Ectodermal cell (in vitro differentiated cells): Measurements from ENCODE around the gene PIAS2.

Experiments used
- H3K27ac ChIP-seq: 2 replicates; pipeline ENCODE4 v1.7.0; 2013; ENCODE audit warnings: mild to moderate bottlenecking, low read depth, low read length; ENCODE audit not compliant: insufficient read depth, poor library complexity, severe bottlenecking
- H3K27me3 ChIP-seq: 2 replicates; pipeline ENCODE4 v1.7.0; 2013; ENCODE audit warnings: mild to moderate bottlenecking, low read length; ENCODE audit not compliant: insufficient read depth, control insufficient read depth, poor library complexity, severe bottlenecking
- H3K36me3 ChIP-seq: one replicate; pipeline ENCODE4 v1.7.0; 2013; ENCODE audit warnings: low read length; ENCODE audit not compliant: control insufficient read depth, insufficient read depth
- H3K4me1 ChIP-seq: one replicate; pipeline ENCODE4 v1.7.0; 2013; ENCODE audit warnings: low read length; ENCODE audit not compliant: control insufficient read depth, insufficient read depth
- H3K4me3 ChIP-seq: 2 replicates; pipeline ENCODE4 v1.7.0; 2013; ENCODE audit warnings: low read depth, low read length, control low read depth; ENCODE audit not compliant: insufficient read depth
- H3K9me3 ChIP-seq: 2 replicates; pipeline ENCODE4 v1.7.0; 2013; ENCODE audit warnings: mild to moderate bottlenecking, low read length, moderate library complexity; ENCODE audit not compliant: control insufficient read depth
- WGBS, 2 experiments: methylation state at CpG; one replicate each; pipeline ENCODE4 v1.1.7; 2013; ENCODE audit warnings: missing lambda C conversion rate in 2 of 2; 5-methylcytosine and 5-hydroxymethylcytosine counted together

Gene PIAS2

DNA sequence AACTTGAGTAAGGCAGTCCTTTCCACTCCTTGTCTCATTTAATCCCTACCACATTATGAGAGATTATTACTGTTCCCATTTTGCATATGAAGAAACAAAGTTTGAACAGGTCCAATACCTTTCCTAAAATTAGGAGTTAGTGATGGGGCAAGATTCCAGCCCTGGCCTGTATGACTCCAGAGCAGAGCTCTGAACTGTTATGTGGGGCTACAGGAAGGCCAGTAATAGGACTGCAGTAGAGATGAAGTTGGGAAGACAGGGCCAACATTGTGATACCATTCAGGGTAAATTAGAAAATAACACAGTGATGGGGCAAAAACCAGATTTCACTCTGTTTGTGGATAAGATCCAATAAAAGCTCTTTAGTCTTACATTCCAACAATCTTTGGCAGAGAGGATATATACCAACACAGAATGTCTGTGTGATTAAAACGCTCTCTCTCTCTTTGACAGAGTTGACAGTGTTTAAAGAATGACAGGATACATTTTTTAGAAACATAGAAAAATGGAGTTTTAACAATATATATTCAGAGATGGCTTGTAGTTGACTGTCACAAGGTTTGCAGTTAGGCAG lies 22.8 kb upstream of the PIAS2 start:
- Histone ChIP-seq H3K9me3 (no peaks in the 10 kb centered on the region), H3K4me3 (no peak overlapping the region), H3K27me3 (peaks cover 1% of the 10 kb centered on the region), H3K36me3 (no peaks in the 10 kb centered on the region), H3K4me1 (peaks cover 3% of the 10 kb centered on the region), H3K27ac (no peak overlapping the region)
- WGBS, 2 experiments: 80 to 91% methylated on average over 1 of the region's 1 CpG

DNA sequence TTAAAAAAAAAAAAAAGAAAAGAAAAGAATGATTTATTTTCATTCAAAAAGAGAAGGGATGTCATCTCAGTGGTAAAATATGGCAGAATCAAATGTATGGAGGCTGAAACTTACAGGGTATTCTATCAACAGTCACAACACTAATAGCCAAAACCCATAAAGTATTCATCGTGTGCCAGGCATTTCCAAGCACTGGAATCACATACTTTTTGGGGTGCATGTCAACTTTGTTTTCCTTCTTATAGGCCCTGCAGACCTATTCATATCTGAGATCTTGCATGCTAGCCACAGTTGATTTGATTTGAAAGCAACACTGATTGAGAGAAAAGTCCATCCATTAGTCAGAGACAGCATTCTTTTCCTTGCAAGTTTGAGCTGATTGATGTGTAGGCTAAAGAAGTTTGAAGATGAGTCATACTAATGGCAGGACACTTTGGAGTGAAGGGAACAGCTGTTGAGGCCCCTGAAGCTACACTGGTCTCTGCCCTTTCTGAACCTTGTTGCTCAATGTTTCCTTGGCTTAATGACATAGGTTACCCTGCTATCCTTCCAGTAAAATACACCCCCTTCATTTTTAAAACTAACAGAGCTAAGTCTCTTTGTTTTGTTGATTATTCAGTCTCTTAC lies 22.1 kb upstream of the PIAS2 start:
- Histone ChIP-seq H3K4me3 (no peak overlapping the region), H3K36me3 (no peaks in the 10 kb centered on the region), H3K9me3 (no peaks in the 10 kb centered on the region), H3K27ac (no peak overlapping the region), H3K27me3 (peaks cover 3% of the 10 kb centered on the region), H3K4me1 (peaks cover 3% of the 10 kb centered on the region)
- 90 to 97% methylated on average over 1 of the region's 1 CpG for WGBS, 2 experiments

DNA sequence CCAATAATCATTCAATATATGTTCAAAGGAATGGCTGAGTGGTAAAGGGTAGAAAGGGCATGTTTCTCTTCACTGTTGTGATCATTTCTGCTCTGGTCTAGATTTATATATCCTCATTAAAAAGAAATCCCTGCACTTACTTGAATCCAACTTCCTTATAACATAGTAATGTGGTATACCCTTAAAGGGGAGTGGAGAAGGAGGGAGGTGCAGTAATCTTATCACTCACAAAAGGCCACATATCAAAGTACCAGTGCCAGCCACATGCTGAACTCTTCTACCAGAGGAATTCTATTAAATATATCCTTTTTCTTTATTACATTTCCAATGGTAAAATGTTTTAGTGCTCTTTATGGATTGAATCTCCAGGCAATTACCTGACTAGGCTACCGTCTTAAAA lies 3.3 kb upstream of the PIAS2 start:
- WGBS, 2 experiments: 100% methylated on average over 1 of the region's 1 CpG
- Histone ChIP-seq H3K27ac (no peak overlapping the region), H3K4me1 (peaks cover 16% of the 10 kb centered on the region)

DNA sequence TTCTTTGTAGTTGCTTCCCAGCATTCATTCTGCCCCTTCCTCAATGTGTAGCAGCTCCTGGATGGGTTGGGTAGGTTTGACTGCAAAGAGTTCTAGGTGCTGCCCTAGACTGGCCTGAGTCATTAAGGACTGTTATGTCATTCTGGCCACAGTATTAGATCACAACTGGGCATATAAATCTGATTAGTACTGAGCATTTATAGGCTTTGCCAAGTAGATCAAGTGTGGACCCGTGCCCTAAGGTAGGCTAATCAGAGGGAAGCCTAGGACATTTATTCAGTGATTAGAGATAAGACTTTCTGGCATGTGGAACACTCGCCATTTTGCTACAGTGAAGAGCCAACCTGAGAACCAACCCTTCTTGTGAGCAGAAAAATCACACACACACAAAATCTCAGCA lies 2.8 kb upstream of the PIAS2 start:
- H3K27me3 ChIP-seq: peaks cover 4% of the 10 kb centered on the region
- H3K4me1 ChIP-seq: peaks cover 22% of the 10 kb centered on the region
- H3K36me3 ChIP-seq: no peaks in the 10 kb centered on the region
- H3K9me3 ChIP-seq: no peaks in the 10 kb centered on the region
- 94 to 97% methylated on average over 2 of the region's 2 CpGs for WGBS, 2 experiments
- no peak overlapping the region for H3K4me3 ChIP-seq
- no peak overlapping the region for H3K27ac ChIP-seq

More for the DNA sequence above, 3.3 kb upstream of the PIAS2 start:
- Histone ChIP-seq H3K9me3 (no peaks in the 10 kb centered on the region), H3K27me3 (peaks cover 4% of the 10 kb centered on the region), H3K4me3 (no peak overlapping the region), H3K36me3 (no peaks in the 10 kb centered on the region)

DNA sequence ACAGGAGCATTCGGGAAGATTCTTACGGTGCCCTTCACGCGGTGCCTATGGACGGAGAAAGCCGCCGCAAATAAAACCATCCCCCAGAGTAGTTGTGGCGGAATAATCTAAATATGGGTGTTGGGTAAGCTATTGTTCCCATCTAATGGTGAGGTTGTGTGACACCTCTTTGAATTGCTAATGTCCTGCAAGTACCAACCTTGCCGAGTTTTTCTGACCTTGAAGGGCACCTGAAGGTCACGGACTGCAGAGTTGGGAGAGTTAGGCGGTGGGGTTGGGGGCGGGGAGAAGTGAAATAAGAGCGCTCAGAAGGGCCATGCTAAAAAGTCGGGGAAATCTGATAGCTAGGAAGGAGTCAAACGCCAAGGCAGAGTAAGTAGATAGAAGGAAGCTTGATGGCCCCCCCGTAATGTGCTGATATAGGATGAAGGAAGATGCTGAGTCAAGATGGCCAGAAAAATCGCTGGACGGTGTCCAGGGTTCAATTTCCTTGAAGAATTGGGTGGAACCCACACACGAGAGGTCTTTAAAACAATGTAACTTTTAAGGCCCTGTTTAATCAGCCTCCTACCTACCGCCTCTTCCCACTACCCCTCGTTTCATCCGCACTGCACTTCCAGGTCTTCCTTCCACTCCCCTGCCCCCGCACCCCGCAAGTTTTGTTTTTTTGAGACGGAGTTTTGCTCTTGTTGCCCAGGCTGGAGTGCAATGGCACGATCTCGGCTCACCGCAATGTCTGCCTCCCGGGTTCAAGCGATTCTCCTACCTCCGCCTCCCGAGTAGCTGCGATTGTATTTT lies 695 bp upstream of the PIAS2 start:
- Histone ChIP-seq H3K27me3 (peaks cover 4% of the 10 kb centered on the region), H3K36me3 (no peaks in the 10 kb centered on the region), H3K9me3 (no peaks in the 10 kb centered on the region), H3K4me3 (peak overlapping the region; percentile 67), H3K27ac (peak overlapping the region; percentile 74), H3K4me1 (peaks cover 37% of the 10 kb centered on the region)
- WGBS, 2 experiments: 32 to 35% methylated on average over 33 of the region's 33 CpGs

DNA sequence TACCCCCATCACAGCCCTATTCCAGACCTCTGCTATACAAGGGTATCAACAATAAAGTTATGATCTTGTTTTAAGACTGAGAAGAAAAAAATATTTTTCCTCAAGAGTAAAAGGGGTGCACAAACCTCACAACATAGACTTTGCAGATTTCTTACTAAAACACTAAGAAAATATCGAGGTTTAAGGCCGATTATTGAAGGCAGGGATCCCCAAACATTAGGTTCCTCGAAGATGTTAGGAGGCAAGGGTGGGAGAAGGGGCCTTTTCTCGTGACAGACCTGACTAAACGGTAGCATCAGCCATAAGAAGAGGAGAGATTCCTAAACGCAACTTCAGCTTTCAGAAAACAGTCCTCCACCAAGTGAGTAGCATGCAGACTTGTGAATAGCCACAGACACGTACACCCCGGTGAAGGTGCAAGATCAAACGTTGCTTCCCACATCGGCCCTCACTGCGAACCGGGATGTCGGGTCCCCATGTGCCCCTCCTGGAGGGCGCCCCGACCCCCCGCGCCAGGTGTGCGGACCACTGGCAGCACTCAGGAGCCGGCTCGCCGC lies 678 bp downstream of the PIAS2 start:
- Histone ChIP-seq H3K36me3 (no peaks in the 10 kb centered on the region), H3K9me3 (no peaks in the 10 kb centered on the region), H3K4me1 (peaks cover 37% of the 10 kb centered on the region), H3K27me3 (peaks cover 4% of the 10 kb centered on the region), H3K4me3 (peak overlapping the region; percentile 67), H3K27ac (no peak overlapping the region)
- WGBS, 2 experiments: 1% methylated on average over 21 of the region's 21 CpGs

DNA sequence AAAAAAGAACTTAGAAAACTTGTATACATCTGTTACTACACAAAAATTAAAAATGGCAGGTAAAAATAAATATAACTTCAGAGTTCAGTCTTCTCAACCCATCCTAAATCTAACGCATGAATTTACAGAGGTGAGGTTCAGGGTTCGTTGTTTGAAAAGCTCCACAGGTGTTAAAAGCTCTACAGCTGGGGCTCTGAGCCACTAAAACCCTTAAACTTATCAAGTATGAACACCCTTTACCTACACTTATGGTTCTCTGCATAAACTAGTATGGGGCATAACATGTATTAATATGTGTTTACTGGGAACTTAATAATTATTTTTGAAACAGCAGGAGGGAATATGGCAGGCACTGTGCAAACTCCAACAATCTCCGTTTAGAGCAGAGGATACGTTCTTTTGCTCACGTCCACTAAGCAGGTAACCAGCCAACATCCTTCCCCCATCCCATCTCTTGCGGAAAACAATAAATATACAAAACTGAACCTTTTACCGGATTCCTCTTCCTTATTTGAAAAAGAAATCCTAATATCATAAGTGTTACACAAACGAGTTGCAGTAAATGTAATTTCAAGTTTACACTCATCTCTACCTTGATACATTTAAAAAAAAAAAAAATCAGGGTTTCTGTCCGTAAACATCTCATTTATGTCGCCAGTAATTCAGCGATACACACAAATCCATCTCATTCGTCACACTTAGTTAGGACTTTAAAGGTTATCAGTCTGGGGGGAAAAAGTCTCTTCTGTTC lies 1.3 kb downstream of the PIAS2 start:
- WGBS, 2 experiments: 18 to 25% methylated on average over 12 of the region's 12 CpGs
- Histone ChIP-seq H3K4me1 (peaks cover 37% of the 10 kb centered on the region), H3K4me3 (peak overlapping the region; percentile 67), H3K27me3 (peaks cover 4% of the 10 kb centered on the region), H3K36me3 (no peaks in the 10 kb centered on the region), H3K9me3 (no peaks in the 10 kb centered on the region), H3K27ac (no peak overlapping the region)

DNA sequence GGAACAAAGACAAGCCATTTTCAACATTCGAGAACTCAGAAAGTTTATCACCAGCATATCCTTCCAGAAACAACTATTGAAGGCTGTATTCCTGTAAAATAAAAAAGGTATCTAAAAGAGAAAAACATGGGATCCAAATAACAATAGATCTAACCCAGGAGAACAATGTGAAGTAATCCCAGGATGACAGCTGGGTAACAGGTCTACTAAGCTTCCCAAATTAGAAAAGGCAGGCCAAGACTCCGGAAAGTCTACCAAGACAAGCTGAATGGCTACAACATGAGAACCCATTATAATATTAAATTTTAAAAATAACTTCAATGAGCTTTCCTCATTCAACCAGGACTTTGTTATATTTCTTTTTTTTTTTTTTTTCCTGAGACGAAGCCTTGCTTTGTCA lies 6.5 kb downstream of the PIAS2 start:
- 89 to 90% methylated on average over 3 of the region's 3 CpGs for WGBS, 2 experiments
- Histone ChIP-seq H3K4me3 (no peak overlapping the region), H3K9me3 (no peaks in the 10 kb centered on the region), H3K27me3 (no peaks in the 10 kb centered on the region), H3K27ac (no peak overlapping the region), H3K4me1 (peaks cover 23% of the 10 kb centered on the region), H3K36me3 (no peaks in the 10 kb centered on the region)

DNA sequence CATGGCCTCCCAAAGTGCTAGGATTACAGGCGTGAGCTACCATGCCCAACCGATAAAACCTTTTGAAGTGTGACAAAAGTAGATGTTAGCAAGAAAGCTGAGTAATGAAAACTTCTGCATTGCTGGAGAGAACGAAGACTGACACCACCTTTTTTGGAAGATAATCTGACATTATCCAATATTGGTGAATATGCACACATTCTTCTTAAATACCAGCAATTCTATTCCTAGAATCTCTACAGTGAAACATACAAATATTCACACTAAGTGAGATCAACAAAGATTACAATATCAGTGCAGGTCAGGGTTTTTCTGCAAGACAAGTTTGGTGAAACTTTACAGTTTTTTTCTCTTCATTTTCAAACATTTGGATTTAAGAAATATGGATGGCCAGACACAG lies 7.8 kb downstream of the PIAS2 start:
- Histone ChIP-seq H3K4me3 (no peak overlapping the region), H3K27ac (no peak overlapping the region), H3K9me3 (no peaks in the 10 kb centered on the region), H3K4me1 (peaks cover 11% of the 10 kb centered on the region), H3K27me3 (no peaks in the 10 kb centered on the region), H3K36me3 (no peaks in the 10 kb centered on the region)
- 83 to 94% methylated on average over 3 of the region's 3 CpGs for WGBS, 2 experiments
